Stimulated activated CD4-positive, alpha-beta T cell treated with anti-CD3 and anti-CD28 coated beads, Interleukin-4, amount 100 ng/mL, for 1 hour (primary cell): ENCODE measurements around the gene DTX3L.

Experiments used
- DNase-seq: peaks from one replicate; pipeline ENCODE4 v3.0.0-alpha.2; 2020

Gene DTX3L

GRCh38 chr3:122608916-122609315, 44.8 kb downstream of the DTX3L start:
- DNase-seq: no peak

- DNase-seq: no peak
Observed at GRCh38 chr3:122609798-122610559, 45.8 kb downstream of the DTX3L start.

DNA sequence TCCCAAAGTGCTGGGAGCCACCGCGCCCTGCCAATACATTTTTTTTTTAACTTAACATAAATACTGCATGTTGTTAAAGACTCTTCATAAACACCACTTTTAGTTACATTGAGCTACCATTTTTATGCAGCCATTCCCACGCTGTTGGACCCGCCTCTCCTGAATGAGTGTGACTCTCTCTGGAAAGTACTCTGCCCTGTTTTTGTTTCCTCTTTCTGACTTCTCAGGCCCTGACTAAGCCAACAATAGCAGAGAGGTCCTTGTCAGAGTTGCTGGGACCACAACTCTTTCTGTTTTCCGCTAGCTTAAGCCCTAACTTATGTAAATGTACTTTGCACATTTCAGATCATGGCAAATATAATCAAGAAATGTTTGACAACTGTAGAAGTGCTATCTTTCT, 48.6 kb downstream of the DTX3L start:
- DNase-seq: no peak

DNA sequence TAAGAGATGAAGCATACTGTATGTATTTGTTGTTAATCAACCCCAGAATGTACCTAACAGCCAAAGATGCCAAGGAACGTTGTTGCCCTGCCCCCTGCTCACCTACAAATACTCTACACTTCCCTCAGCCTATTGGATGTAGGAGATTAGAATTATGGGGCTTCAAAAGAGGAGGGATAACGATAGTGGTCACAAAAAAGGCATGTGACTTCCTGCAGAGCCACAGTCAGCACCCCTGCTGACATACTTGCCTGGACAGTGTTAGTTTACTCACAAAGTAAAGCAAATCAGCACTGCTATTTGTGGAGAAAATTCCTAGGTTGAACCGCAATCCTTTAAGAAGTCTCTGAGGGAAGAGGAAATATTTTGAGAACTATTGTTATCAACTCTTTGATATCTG, 51.2 kb downstream of the DTX3L start:
- DNase-seq: no peak

GRCh38 chr3:122618614-122619013, 54.5 kb downstream of the DTX3L start:
- no peak for DNase-seq

GRCh38 chr3:122619040-122619439, 54.9 kb downstream of the DTX3L start:
- DNase-seq: no peak

DNA sequence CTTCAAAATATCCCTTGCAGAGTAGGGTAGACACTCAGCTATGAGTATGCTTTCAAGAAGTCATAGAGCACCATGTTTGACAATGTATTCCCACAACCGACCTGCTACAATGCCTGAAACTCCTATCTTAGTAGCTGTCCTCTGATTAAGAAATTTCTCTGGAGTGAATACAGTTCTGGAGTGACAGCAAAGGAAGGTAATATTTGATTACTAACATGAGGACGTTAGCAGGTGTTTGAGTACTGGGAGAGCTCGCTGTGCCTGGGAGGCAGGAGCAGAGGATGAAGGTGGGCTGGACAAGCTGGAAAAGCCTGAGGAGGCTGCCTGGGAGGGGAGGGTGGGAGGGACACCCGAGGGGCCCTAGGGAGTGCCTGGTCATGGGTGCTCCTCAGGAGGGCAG, 56.3 kb downstream of the DTX3L start:
- no peak for DNase-seq

DNA sequence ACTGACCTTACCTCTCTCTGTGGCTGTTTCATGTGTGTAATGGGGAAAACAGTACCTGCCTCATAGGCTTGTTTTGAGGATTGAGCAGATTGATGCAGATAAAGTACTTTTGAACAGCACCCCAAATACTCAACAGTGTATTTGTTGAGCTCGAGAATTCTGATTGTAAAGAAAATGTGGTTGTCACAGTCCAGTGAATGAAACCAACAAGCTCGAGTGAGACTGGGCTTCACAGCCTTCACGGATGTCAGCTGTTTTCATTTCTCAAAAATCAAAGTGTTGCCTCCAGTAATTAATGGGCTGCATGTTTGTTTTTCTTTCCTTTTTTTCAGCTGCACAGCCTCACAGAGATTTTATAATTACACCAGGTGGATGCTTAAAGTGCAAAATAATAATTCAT, 57.0 kb downstream of the DTX3L start:
- no peak for DNase-seq

DNA sequence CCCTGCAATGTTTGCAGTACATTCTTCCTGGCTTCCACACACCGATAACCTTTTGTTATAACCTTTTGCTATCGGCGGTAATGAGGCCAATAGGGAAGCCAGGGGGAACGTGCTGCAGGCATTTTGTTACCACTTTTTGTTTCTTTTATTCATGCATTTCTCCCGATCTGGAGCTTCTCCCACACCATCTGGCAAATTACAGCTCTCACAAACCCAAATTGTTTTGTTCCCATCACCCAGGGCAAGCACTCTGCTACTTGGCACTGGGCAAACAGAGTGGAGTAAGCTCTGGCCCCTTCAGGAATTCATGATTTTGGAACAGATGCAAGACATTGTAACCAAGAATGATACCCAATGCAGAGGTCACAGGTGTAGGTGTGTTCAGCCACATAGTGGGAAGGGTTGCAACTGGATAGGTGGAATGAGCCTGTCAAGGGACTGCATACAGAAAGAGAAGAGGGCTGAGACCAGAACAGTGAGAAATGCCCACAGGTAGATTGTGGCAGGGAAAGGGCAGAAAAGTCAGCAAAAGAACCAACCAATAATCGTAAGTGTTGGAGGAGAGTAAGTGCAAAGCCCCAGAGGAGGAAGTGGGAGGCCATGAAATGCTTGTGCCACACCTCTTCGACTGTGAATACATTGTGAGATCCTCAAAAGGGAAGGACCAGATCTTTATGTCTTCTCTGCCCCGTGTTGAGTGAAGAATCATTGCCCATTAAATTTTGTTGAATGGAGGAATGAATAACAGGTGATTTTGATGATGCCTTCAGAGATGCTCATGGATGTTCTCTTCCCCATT, 59.1 kb downstream of the DTX3L start:
- no peak for DNase-seq
